IMR-90 (cell line): ENCODE measurements around the gene MAPK8IP3. TPM values are rescaled to one million over a fixed set of nuclear protein-coding genes. Genes with fewer than 3 reads are reported as not detected.

Experiments used
- ATAC-seq: fragments of 200-7000 bp; cut with Tn5 transposase; 2 replicates; pipeline ENCODE4 v1.9.1; 2020; ENCODE audit warnings: low read depth, mild to moderate bottlenecking, moderate library complexity
- BruUV-seq: library from RNA; stranded (reverse); fragments of 400-500 nt; replicated peaks from 2 replicates; lab custom pipeline; 2021; lab: Mats Ljungman, UMichigan
- CTCF ChIA-PET: fragments of 300-600 bp; formaldehyde crosslinking; extraction: SDS; loops from one replicate; lab custom pipeline; 2021; ENCODE audit warnings: antibody characterized with exemption; lab: Yijun Ruan, JAX
- POLR2A ChIA-PET: fragments of 300-600 bp; sonication (Branson Sonifier 250); formaldehyde crosslinking; loops from one replicate; lab custom pipeline; 2022; ENCODE audit warnings: antibody characterized with exemption; ENCODE audit not compliant: unreplicated experiment; lab: Charles Lee
- DNase-seq: peaks from one replicate; pipeline ENCODE4 v3.0.0; 2013
- H2AFZ ChIP-seq: replicated peaks from 2 replicates; pipeline ENCODE3; 2013; ENCODE audit warnings: low read length, mild to moderate bottlenecking; ENCODE audit not compliant: poor library complexity
- H2AK5ac ChIP-seq: 2 replicates; pipeline ENCODE4 v1.6.1; 2013; ENCODE audit warnings: low read depth, low read length, inconsistent platforms
- H2AK9ac ChIP-seq: replicated peaks from 2 replicates; pipeline ENCODE3; 2013; ENCODE audit warnings: mild to moderate bottlenecking, low read depth, low read length, moderate library complexity; ENCODE audit not compliant: poor library complexity
- H2BK120ac ChIP-seq: 2 replicates; pipeline ENCODE4 v1.6.1; 2013; ENCODE audit warnings: low read depth, low read length, inconsistent platforms
- H2BK15ac ChIP-seq: 3 replicates; pipeline ENCODE4 v1.6.1; 2013; ENCODE audit warnings: low read depth, low read length, inconsistent platforms
- H2BK20ac ChIP-seq: 2 replicates; pipeline ENCODE4 v1.6.1; 2013; ENCODE audit warnings: low read depth, mild to moderate bottlenecking, inconsistent platforms, low read length, moderate library complexity
- H2BK5ac ChIP-seq: 2 replicates; pipeline ENCODE4 v1.6.1; 2013; ENCODE audit warnings: mild to moderate bottlenecking, low read depth, low read length, inconsistent platforms; ENCODE audit not compliant: poor library complexity, severe bottlenecking
- H3K14ac ChIP-seq: replicated peaks from 2 replicates; pipeline ENCODE4 v1.6.1; 2013; ENCODE audit warnings: low read depth, low read length, inconsistent platforms
- H3K18ac ChIP-seq: 2 replicates; pipeline ENCODE4 v1.6.1; 2013; ENCODE audit warnings: low read depth, low read length, control low read depth
- H3K23ac ChIP-seq: 2 replicates; pipeline ENCODE4 v1.6.1; 2013; ENCODE audit warnings: low read depth, low read length, inconsistent platforms
- H3K27ac ChIP-seq: 2 replicates; pipeline ENCODE4 v1.5.1; 2013; ENCODE audit warnings: mild to moderate bottlenecking, control low read depth, low read length; ENCODE audit not compliant: insufficient read depth
- H3K27me3 ChIP-seq: 2 replicates; pipeline ENCODE4 v1.6.1; 2013; ENCODE audit warnings: low read length; ENCODE audit not compliant: control insufficient read depth, insufficient read depth
- H3K36me3 ChIP-seq: 2 replicates; pipeline ENCODE4 v1.6.1; 2013; ENCODE audit warnings: low read length, mixed read lengths; ENCODE audit not compliant: control insufficient read depth, insufficient read depth
- H3K4ac ChIP-seq: 2 replicates; pipeline ENCODE4 v1.6.1; 2013; ENCODE audit warnings: low read depth, low read length, inconsistent platforms
- H3K4me1 ChIP-seq: 2 replicates; pipeline ENCODE4 v1.6.1; 2013; ENCODE audit warnings: low read length, mixed read lengths; ENCODE audit not compliant: control insufficient read depth, insufficient read depth
- H3K4me2 ChIP-seq: 2 replicates; pipeline ENCODE4 v1.6.1; 2013; ENCODE audit warnings: low read depth, mild to moderate bottlenecking, control low read depth, low read length, moderate library complexity
- H3K4me3 ChIP-seq: 2 replicates; pipeline ENCODE4 v1.5.1; 2013; ENCODE audit warnings: low read depth, mild to moderate bottlenecking, control low read depth, low read length, moderate library complexity; ENCODE audit not compliant: insufficient read depth
- H3K56ac ChIP-seq: 2 replicates; pipeline ENCODE4 v1.6.1; 2013; ENCODE audit warnings: low read length, inconsistent platforms; ENCODE audit not compliant: insufficient read depth; ENCODE audit errors: extremely low read depth
- H3K79me1 ChIP-seq, 2 experiments: 2 replicates each; pipeline ENCODE4 v1.6.1; 2013; ENCODE audit warnings: low read length in 2 of 2, inconsistent platforms in 1 of 2, low read depth in 1 of 2
- H3K9ac ChIP-seq: 2 replicates; pipeline ENCODE4 v1.6.1; 2013; ENCODE audit warnings: low read depth, low read length, control low read depth
- H3K9me1 ChIP-seq: 2 replicates; pipeline ENCODE4 v1.6.1; 2013; ENCODE audit warnings: low read length, inconsistent platforms; ENCODE audit not compliant: insufficient read depth
- H3K9me3 ChIP-seq: 2 replicates; pipeline ENCODE4 v1.6.1; 2013; ENCODE audit warnings: low read length; ENCODE audit not compliant: control insufficient read depth, insufficient read depth
- H4K20me1 ChIP-seq: 2 replicates; pipeline ENCODE4 v1.6.1; 2013; ENCODE audit warnings: low read length, inconsistent platforms; ENCODE audit not compliant: insufficient read depth
- H4K5ac ChIP-seq: 2 replicates; pipeline ENCODE4 v1.6.1; 2013; ENCODE audit warnings: mild to moderate bottlenecking, low read depth, low read length, control low read depth
- H4K8ac ChIP-seq, 2 experiments: 2 replicates each; pipeline ENCODE4 v1.6.1; 2013; ENCODE audit warnings: low read depth in 2 of 2, low read length in 2 of 2, control low read depth in 1 of 2, inconsistent platforms in 1 of 2
- H4K91ac ChIP-seq: 2 replicates; pipeline ENCODE4 v1.6.1; 2013; ENCODE audit warnings: low read depth, low read length, inconsistent platforms; ENCODE audit not compliant: insufficient read depth
- BHLHE40 ChIP-seq: fragments of 150-350 bp; IDR thresholded peaks from 2 replicates; pipeline ENCODE4 v1.6.1; 2016; ENCODE audit warnings: mild to moderate bottlenecking, low read depth, low read length
- CEBPB ChIP-seq: IDR thresholded peaks from 2 replicates; pipeline ENCODE4 v1.6.1; 2012; ENCODE audit warnings: low read depth, low read length, improper control_type of control experiment
- CHD1 ChIP-seq: IDR thresholded peaks from 2 replicates; pipeline ENCODE4 v1.6.1; 2012; ENCODE audit warnings: low read depth, low read length, improper control_type of control experiment
- MAFK ChIP-seq: IDR thresholded peaks from 2 replicates; pipeline ENCODE4 v1.6.1; 2012; ENCODE audit warnings: low read depth, low read length, improper control_type of control experiment
- MAZ ChIP-seq: IDR thresholded peaks from 2 replicates; pipeline ENCODE4 v1.6.1; 2012; ENCODE audit warnings: low read depth, mild to moderate bottlenecking, low read length, improper control_type of control experiment, moderate library complexity, borderline replicate concordance
- MXI1 ChIP-seq: IDR thresholded peaks from 2 replicates; pipeline ENCODE4 v1.6.1; 2012; ENCODE audit warnings: low read depth, mild to moderate bottlenecking, low read length, moderate library complexity, borderline replicate concordance
- NFE2L2 ChIP-seq: fragments of 150-350 bp; IDR thresholded peaks from 2 replicates; pipeline ENCODE4 v1.6.1; 2016; ENCODE audit warnings: low read depth, mild to moderate bottlenecking, low read length
- POLR2A ChIP-seq: IDR thresholded peaks from 2 replicates; pipeline ENCODE4 v1.6.1; 2012; ENCODE audit warnings: mild to moderate bottlenecking, low read depth, low read length
- RCOR1 ChIP-seq: IDR thresholded peaks from 2 replicates; pipeline ENCODE4 v1.6.1; 2012; ENCODE audit warnings: mild to moderate bottlenecking, low read length, improper control_type of control experiment; ENCODE audit not compliant: insufficient replicate concordance
- RFX5 ChIP-seq: IDR thresholded peaks from 2 replicates; pipeline ENCODE4 v1.8.0; 2012; ENCODE audit warnings: low read depth, mild to moderate bottlenecking, low read length, moderate library complexity
- SMC3 ChIP-seq: fragments of 150-350 bp; IDR thresholded peaks from 2 replicates; pipeline ENCODE4 v1.6.1; 2016; ENCODE audit warnings: low read depth, mild to moderate bottlenecking, antibody characterized with exemption, low read length, moderate library complexity
- WGBS, 2 experiments: methylation state at CpG; one replicate each; pipeline versions ENCODE4 v1.1.5 to v1.1.7; 2013; ENCODE audit warnings: missing lambda C conversion rate in 2 of 2; ENCODE audit not compliant: insufficient read length in 1 of 2; ENCODE audit errors: extremely low coverage in 2 of 2; 5-methylcytosine and 5-hydroxymethylcytosine counted together
- dilution Hi-C: fragments of 300-500 bp; cut with HindIII; formaldehyde crosslinking; loops from one replicate; pipeline ENCODE4 v1.14.3; 2018; ENCODE audit warnings: low sequenced_read_pairs; ENCODE audit not compliant: unreplicated experiment
- in situ Hi-C: fragments of 300-500 bp; cut with MboI; formaldehyde crosslinking; loops from 3 replicates; pipeline ENCODE4 v1.14.3; 2019; ENCODE audit warnings: low sequenced_read_pairs, inconsistent platforms, mixed read lengths
- intact Hi-C: fragments of 100-400 bp; cut with micrococcal nuclease; formaldehyde crosslinking; loops from 2 replicates; pipeline ENCODE4 v1.10.0; 2022
- polyA plus RNA-seq, 3 experiments: library from polyadenylated mRNA; depleted of rRNA; stranded (reverse); fragments of >200 nt; gene quantifications; 2 replicates each; pipeline ENCODE4 v1.2.3, GENCODE V29; 2012; ENCODE audit warnings: low replicate concordance in 1 of 3
- total RNA-seq: library from RNA; depleted of rRNA; stranded (reverse); fragments of >200 nt; gene quantifications from 2 replicates; pipeline ENCODE4 v1.2.3, GENCODE V29; 2012
- TF ChIP-seq, protein P1 (sequence below): fragments of 150-350 bp; IDR thresholded peaks from 2 replicates; pipeline ENCODE4 v1.6.1; 2017; ENCODE audit warnings: mild to moderate bottlenecking, antibody characterized with exemption, low read length, low read depth
- TF ChIP-seq, protein P2 (sequence below): fragments of 150-350 bp; IDR thresholded peaks from 2 replicates; pipeline ENCODE4 v1.6.1; 2016; ENCODE audit warnings: low read depth, mild to moderate bottlenecking, low read length, moderate library complexity, borderline replicate concordance

MAPK8IP3 gene
- total and polyA plus RNA-seq, 2 of the 4 experiments (the other 2 are of a cell fraction) = 17.0 to 69.1 TPM

DNA sequence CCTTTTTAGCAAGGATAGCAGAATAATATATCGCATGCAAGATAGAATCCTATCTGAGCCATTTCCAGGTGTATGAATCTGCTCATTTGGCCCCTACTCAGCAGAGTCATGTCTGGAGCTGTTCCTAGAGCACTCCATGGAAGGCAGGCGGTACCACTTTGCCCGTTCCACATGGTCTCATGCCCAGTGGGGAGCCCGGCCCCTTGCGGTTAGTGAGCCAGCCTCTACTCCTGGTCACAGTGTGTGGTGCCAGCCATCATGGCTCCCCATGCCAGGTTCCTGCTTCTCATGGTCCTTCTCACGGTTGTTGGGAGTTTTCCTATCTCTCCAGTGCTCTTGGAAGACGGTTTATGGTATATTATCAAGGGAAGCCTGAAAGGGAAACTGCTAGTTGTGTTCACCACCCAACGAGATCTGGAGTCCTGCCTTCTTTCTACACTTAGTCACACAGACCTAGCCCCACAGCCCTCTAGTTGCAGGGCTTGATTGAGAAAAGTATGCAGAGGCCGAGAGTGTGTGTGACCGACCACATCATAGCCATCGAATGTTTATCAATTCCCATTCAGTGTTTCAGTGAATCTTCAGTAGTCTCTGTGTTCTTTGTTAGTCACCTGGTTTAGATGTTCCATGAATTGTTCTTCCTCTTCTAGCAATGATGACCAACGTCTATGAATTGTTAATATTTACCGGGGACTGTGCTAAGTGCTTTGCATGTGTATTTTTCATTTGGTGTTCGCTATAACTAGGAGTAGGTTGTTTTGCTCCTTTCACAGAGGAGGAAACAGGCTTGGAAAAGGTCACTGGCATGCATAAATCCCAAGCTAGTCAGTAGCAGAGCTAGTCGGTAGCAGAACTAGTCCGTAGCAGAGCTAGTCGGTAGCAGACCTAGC lies 18.3 kb upstream of the MAPK8IP3 start:
- Histone ChIP-seq H3K23ac (no peak overlapping the region), H3K9ac (no peak overlapping the region), H3K27me3 (no peaks in the 10 kb centered on the region), H4K8ac (no peak overlapping the region), H3K36me3 (peaks cover 23% of the 10 kb centered on the region), H3K14ac (no peak overlapping the region), H3K4me3 (no peak overlapping the region), H2BK15ac (no peak overlapping the region), H3K9me1 (peaks cover 5% of the 10 kb centered on the region; the same call in 1 of the 2 replicates), H2BK120ac (no peak overlapping the region), H3K79me1 (peaks cover 37 to 79% of the 10 kb centered on the region in 2 experiments), H3K4me2 (no peak overlapping the region), H2AK5ac (no peak overlapping the region), H3K18ac (no peak overlapping the region), H4K20me1 (peaks cover 40% of the 10 kb centered on the region), H3K56ac (no peak overlapping the region), H2AK9ac (no peak overlapping the region), H2AFZ (no peak overlapping the region), H2BK20ac (no peak overlapping the region), H2BK5ac (peak overlapping the region; percentile 30), H4K5ac (no peak overlapping the region), H3K4me1 (peaks cover 10% of the 10 kb centered on the region), H3K9me3 (no peaks in the 10 kb centered on the region; the same call in 1 of the 2 replicates), H3K27ac (no peak overlapping the region), H3K4ac (no peak overlapping the region), H4K91ac (no peak overlapping the region)
- no peak for ATAC-seq
- BruUV-seq = no TSS peak
- CTCF ChIA-PET = no interaction called here
- no peak for TF ChIP-seq RFX5
- TF ChIP-seq SMC3 = no peak
- no peak for TF ChIP-seq CHD1
- no peak for TF ChIP-seq NFE2L2
- no peak for TF ChIP-seq MAZ
- TF ChIP-seq MXI1 = no peak
- TF ChIP-seq, protein P1, sequence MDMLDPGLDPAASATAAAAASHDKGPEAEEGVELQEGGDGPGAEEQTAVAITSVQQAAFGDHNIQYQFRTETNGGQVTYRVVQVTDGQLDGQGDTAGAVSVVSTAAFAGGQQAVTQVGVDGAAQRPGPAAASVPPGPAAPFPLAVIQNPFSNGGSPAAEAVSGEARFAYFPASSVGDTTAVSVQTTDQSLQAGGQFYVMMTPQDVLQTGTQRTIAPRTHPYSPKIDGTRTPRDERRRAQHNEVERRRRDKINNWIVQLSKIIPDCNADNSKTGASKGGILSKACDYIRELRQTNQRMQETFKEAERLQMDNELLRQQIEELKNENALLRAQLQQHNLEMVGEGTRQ = no peak
- no peak for TF ChIP-seq MAFK
- TF ChIP-seq CEBPB = no peak
- no peak for TF ChIP-seq BHLHE40
- no peak for TF ChIP-seq POLR2A
- TF ChIP-seq, protein P2, sequence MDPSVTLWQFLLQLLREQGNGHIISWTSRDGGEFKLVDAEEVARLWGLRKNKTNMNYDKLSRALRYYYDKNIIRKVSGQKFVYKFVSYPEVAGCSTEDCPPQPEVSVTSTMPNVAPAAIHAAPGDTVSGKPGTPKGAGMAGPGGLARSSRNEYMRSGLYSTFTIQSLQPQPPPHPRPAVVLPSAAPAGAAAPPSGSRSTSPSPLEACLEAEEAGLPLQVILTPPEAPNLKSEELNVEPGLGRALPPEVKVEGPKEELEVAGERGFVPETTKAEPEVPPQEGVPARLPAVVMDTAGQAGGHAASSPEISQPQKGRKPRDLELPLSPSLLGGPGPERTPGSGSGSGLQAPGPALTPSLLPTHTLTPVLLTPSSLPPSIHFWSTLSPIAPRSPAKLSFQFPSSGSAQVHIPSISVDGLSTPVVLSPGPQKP = no peak
- no peak for TF ChIP-seq RCOR1
- in situ Hi-C loops (no loop called here), dilution Hi-C loops (no loop called here), intact Hi-C loops (no loop called here)
- POLR2A ChIA-PET = no interaction called here
- 95% methylated on average over 4 of the region's 17 CpGs; no CpG with 5 or more reads in 1 of the 2 experiments for WGBS, 2 experiments
- no peak for DNase-seq
